Esophagus squamous epithelium (tissue), 4 donors: ENCODE data around the gene PNKD.

ENCODE experiments used
- POLR2A ChIP-seq, 4 donors: fragments of 450-650 bp; IDR thresholded peaks; one replicate each; pipeline ENCODE4 v1.6.1; 2017; ENCODE audit warnings: antibody characterized with exemption in 4 of 4, mild to moderate bottlenecking in 4 of 4, moderate library complexity in 3 of 4
- TF ChIP-seq, protein P1 (sequence below), 6 experiments: fragments of 450-650 bp in 4 of 6; fragments of 200-600 bp in 2 of 6; sonication (generic) in 2 of 6; IDR thresholded peaks; one replicate each; pipeline ENCODE4 v1.5.1; 2016 to 2019; ENCODE audit warnings: antibody characterized with exemption in 6 of 6, mild to moderate bottlenecking in 4 of 6, moderate library complexity in 4 of 6

DNA sequence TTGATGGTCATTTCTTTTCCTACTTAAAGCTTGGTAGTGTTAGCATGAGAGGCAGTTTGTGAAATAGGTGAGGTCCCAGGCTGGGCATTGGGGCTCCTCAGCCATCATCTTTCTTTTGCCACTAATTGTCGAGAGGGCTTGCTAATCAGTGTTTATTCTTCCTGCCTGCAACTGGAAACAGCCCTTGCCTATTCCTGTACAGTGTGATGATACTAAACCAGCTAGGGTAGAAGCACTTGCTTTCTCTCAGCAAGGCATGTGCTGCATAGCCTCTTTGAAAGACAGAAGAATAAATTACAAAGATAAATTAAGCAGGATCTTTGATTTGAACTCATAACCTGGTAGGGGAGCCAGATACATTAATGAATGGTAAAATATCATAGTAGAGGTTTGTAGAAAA, 26.1 kb upstream of the PNKD start:
- TF ChIP-seq, protein P1, sequence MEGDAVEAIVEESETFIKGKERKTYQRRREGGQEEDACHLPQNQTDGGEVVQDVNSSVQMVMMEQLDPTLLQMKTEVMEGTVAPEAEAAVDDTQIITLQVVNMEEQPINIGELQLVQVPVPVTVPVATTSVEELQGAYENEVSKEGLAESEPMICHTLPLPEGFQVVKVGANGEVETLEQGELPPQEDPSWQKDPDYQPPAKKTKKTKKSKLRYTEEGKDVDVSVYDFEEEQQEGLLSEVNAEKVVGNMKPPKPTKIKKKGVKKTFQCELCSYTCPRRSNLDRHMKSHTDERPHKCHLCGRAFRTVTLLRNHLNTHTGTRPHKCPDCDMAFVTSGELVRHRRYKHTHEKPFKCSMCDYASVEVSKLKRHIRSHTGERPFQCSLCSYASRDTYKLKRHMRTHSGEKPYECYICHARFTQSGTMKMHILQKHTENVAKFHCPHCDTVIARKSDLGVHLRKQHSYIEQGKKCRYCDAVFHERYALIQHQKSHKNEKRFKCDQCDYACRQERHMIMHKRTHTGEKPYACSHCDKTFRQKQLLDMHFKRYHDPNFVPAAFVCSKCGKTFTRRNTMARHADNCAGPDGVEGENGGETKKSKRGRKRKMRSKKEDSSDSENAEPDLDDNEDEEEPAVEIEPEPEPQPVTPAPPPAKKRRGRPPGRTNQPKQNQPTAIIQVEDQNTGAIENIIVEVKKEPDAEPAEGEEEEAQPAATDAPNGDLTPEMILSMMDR (IDR thresholded peaks at IDR 0.05): no peak
- TF ChIP-seq POLR2A (IDR thresholded peaks at IDR 0.05): no peak
